CD4-positive, alpha-beta T cell treated with Interleukin-6 at 100 ng/mL for 8 hours (primary cell): ENCODE measurements around the gene MIA.
A peak's percentile ranks its signal among the peaks of the same experiment; 100 is the strongest.
"Not testable (repeated sequence)": the region's sequence is repeated elsewhere in the genome, so short reads cannot be mapped to it uniquely, and the experiment has no call there.

ENCODE experiments used
- DNase-seq: peaks from one replicate; pipeline ENCODE4 v3.0.0-alpha.2; 2020; ENCODE audit warnings: mixed read lengths, low spot score

The MIA gene

DNA sequence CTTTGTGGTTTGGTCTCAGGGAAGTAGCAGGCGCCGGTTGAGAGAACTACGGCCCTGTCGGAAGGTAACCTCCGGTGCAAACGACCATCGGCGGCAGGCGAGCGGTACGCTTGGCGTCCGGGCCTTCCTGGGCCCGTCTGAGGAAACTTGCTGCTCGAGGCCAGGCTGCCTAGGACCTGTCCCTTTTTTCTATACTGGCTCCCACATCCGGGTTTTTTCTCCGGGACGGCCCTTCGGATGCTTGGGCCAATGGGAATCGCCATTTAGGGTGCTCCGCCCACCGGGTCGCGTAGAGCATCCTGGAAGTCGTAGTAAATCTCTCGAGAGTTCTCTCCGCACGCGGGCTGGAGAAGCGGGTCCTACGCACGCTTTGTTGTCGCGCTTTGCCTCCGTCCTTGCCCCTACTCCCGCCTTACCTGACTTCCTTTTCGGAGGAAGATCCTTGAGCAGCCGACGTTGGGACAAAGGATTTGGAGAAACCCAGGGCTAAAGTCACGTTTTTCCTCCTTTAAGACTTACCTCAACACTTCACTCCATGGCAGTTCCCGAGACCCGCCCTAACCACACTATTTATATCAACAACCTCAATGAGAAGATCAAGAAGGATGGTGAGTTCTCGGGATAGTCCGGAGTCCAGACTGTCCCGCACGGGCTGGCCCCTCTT lies 24.3 kb upstream of the MIA start, which contains the start of gene SNRPA:
Gene SNRPA, plus strand, starts transcription at position 330 of the 664 bp plus-strand sequence. Its CDS starts 206 bp downstream, at position 536.
- DNase-seq = peak; percentile 94

DNA sequence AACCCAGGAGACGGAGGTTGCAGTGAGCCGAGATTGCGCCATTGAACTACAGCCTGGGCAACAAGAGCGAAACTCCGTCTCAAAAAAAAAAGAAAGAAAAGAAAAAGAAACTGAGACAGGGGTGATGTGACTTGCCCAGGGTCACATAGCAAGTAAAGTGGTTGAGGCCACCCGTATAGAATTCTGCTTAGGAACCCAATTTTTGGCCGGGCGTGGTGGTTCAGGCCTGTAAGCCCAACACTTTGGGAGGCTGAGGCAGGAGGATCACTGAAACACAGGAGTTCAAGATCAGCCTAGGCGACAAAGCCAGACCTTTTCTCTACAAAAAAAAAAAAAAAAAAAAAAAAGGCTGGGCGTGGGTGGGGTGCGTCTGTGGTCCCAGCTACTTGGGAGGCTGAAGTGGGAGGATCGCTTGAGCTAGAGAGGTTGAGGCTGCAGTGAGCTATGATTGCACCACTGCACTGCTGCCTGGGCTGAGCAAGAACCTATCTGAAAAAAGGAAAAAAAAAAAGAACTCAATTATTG lies 23.0 kb upstream of the MIA start:
- no peak for DNase-seq

DNA sequence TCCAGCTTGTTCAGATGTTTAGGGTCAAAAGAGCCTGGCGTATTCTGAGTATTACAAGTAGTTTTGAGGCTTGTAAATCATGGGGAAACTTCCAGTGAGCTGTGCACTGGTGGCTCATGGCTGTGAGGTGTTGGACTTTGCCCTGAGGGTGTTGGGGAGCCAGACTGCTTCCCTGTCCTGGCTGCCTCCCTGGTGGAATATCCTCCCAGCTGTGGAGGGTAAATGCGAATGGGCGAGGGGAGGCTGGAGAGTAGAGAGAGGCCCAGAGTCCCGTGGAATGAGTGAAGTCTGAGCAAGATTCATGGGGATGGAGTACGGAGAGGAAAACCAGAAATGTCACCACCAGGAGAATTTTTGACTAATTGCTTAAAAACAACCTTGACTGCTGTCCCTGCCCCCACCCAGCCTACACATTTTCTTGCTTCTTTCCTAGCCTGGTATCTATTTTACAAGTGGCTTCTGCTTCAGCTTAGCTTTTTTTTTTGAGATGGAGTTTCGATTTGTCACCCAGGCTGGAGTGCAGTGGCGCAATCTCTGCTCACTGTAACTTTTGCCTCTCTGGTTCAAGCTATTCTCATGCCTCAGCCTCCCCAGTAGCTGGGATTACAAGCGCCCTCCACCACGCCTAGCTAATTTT lies 20.6 kb upstream of the MIA start:
- DNase-seq = no peak

DNA sequence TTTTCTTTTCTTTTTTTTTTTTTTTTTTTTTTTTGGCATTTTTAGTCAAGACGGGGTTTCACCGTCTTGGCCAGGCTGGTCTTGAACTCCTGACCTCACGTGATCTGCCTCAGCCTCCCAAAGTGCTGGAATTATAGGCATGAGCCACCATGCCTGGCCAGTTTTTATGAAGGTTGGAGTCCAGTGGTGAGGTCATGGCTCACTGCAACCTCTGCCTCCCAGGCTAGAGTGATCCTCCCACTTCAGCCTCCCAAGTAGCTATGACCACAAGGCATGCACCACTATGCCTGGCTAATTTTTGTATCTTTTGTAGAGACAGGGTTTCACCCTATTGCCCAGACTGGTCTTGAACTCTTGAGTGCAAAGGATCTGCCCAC lies 20.1 kb upstream of the MIA start:
- no peak for DNase-seq

DNA sequence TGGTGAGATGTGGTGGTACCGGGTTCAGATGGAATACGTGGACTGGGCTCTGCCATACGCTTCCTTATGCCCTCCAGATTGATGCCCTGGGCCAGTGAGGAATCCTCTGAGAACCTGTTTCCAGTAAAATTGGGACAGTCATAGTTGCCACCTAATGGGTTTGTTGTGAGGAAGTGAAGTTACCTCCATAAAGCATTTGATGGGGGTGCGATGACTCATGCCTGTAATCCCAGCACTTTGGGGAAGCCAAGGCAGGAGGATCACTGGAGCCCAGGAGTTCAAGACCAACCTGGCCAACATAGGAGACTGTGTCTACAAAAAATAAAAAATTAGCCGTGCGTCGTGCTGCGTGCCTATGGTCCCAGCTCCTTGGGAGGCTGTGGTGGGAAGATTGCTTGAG lies 19.5 kb upstream of the MIA start:
- DNase-seq = no peak

DNA sequence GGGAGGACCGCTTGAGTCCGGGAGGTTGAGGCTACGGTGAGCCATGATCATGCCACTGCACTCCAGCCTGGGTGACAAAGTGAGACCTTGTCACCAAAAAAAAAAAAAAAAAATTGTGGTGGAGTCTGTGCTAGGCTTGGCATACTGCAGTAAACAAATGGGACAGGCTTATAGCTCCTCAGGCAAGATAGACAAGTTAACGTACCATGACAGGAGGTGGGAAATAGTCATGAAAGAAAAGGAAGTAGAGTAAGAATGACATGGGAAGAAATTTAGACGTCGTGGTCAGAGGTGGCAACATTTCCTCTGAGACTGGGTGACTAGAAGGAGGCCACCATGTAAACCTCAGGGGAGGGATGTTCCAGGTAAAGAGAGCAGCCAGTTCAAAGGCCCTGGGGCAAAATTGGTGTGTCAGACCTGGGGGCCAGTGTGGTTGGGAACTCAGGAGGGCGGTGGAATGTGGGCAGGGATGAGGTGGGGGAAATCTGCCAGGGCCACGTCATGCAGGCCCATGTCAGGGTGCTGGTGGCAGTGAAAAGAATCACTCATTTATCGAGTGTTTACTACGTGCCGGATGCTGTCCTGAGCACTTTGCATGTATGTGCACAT lies 18.7 kb upstream of the MIA start:
- DNase-seq = no peak

DNA sequence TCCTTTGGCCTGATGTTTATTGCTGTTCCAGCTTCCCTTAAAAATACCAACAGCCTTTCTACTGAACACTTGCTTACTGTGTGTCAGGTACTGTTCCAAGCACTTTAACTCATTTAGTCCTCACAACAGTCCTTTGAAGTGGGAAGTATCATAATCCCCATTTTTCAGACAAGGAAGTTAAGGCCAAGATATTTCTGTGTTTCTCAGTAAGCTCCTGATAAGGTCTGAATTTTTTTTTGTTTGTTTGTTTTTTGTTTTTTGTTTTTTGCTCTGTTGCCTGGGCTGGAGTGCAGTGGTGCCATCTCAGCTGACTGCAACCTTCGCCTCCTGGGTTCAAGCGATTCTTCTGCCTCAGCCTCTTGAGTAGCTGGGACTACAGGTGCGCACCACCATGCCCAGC lies 16.8 kb upstream of the MIA start:
- no peak for DNase-seq

DNA sequence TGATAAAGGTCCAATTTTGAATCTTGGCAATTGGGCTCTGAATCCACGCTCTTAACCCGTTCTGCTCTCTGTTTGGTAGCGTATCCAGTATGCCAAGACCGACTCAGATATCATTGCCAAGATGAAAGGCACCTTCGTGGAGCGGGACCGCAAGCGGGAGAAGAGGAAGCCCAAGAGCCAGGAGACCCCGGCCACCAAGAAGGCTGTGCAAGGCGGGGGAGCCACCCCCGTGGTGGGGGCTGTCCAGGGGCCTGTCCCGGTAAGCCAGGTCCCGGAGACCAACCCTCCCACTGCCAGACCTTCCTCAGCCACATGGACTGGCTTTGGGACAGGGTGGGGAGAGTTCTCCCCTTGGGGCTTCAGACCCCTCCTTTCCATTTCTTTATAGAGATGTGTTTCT lies 16.0 kb upstream of the MIA start:
- DNase-seq = no peak

DNA sequence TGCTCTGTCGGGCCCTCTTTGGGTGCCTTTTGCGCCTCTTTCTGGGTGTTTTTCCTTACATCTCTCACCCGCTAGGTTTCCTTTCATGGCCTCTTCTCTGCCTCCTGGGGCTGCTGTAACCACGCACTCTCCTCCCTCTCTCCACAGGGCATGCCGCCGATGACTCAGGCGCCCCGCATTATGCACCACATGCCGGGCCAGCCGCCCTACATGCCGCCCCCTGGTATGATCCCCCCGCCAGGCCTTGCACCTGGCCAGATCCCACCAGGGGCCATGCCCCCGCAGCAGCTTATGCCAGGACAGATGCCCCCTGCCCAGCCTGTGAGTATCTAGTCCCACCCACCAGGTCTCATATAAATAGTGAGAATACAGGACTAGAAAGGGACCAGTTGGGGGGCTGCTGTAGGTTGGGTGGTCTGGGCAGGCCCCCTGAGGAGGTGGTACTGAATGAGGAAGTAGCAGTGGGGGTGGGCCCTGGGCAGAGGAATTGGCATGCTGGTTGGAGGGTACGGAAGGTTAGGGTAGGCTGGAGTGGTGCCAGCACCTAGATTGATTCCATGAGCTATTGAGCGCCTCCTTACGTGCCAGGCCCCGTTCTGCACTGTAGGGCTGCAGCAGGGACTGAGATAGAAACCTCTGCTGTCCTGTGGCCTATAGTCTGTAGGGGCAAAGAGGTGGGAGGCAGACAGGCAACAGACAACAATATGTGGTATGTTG lies 12.4 kb upstream of the MIA start:
- DNase-seq = no peak

DNA sequence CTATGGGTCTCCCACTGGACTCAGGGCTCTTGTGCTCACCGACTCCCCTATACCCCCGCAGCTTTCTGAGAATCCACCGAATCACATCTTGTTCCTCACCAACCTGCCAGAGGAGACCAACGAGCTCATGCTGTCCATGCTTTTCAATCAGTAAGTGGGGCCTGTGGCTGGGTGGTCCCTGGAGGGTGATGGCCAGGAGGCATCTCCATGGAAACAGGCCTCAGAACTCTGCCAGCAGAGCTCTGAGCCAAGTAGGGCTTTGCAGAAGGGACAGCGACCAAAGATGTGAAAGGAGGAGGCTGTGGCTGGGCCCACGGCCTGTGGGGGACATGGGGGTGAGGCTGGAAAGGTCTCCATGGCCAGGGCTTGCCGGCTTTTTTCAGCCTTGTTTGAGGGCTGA lies 11.8 kb upstream of the MIA start:
- no peak for DNase-seq

DNA sequence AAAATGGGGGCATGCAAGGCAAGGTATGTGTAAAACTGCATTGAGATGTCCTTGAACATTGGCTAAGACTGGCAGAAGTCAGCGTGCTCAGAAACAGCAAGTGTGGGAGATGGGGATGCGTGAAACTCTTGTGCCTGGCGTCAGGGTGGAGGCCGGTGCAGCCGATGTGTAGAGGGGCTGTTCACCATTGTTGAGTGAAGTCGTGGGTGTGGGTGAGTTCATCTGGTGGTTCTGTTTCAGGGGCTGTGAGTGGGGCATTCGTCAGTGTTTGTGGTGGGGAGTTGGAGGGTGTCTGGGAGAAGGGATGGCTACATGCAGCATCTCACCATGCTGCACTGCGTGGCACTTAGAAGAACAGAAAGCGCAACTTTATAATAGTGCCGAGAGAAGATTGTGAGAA lies 11.4 kb upstream of the MIA start:
- DNase-seq = no peak

DNA sequence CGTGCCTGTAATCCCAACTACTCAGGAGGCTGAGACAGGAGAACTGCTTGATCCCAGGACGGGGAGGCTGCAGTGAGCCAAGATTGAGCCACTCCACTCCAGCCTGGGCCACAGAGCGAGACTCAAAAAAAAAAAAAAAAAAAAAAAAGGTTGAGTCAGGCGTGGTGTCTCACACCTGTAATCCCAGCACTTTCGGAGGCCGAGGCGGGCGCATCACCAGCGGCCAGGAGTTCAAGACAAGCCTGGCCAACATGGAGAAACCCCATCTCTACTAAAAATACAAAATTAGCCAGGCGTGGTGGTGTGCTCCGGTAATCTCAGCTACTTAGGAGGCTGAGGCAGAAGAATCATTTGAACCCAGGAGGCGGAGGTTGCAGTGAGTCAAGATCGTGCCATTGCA lies 8.9 kb upstream of the MIA start:
- not testable (repeated sequence) for DNase-seq

DNA sequence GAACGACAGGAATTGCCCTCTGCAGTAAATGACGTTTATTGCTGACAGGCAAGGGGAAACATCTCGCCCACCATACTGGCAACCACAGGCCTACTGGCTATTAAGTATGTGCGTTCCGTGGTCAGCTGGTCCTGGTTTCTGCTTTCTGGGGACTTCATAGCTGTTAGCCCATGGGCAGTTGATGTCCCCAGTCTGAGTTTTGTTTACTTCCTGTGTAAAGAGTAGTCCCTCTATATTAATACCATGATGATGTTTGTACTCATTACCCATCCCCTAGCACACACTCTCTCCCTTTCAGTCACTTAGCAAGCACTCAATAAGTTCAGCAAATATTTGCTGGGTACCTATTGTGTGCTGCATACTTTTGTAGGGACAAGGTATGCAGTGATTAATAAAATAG lies 6.5 kb upstream of the MIA start:
- DNase-seq = no peak

DNA sequence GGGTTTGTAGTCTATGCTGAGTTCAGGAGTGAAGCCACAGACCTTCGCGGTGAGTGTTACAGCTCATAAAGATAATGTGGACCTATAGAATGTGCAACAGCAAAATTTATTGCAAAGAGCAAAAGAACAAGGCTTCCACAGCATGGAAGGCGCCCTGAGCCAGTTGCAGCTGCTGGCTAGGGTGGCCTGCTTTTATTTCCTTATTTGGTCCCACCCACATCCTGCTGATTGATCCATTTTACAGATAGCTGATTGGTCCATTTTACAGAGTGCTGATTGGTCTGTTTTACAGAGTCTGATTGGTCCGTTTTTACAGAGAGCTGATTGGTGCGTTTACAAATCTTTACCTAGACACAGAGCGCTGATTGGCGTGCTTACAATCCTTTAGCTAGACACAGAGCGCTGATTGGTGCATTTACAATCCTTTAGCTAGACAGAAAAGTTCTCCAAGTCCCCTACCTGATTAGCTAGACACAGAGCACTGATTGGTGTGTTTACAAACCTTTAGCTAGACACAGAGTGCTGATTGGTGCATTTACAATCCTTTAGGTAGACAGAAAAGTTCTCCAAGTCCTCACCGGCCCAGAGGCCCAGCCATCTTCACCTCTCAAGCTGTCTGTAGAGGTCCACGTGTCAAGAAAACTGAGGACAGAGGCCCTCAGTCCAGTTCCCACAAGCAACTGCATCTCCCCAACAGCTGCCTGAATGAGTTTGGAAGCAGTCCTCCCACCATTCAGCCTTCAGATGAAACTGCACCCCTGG lies 4.0 kb upstream of the MIA start:
- DNase-seq = peak; percentile 12

DNA sequence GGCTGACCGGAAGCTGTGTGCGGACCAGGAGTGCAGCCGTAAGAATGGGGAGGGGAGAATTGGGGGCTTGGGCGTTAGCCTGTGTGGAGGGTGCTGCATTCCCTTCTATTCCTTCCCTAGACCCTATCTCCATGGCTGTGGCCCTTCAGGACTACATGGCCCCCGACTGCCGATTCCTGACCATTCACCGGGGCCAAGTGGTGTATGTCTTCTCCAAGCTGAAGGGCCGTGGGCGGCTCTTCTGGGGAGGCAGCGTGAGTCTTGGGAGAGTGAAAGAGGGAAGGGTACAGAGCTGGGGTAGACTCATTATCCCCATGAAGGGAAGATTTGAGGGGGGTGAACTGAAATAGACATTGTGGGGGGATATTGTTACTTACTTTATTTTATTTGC lies 306 bp downstream of the MIA start:
- no peak for DNase-seq

DNA sequence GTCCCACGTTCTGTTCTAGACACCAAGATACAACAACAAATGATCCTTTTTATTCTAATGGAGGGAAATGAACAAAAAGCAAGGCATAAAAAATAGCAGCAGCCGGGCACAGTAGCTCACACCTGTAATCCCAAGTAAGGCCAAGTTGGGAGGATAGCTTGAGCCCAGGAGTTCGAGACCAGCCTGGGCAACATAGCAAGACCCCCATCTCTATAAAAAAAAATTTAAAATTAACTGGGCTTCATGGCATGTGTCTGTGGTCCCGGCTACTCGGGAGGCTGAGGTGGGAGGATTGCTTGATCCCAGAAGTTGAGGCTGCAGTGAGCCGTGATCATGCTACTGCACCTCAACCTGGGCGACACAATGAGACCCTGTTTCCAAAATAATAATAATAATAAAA lies 1.0 kb downstream of the MIA start:
- no peak for DNase-seq

DNA sequence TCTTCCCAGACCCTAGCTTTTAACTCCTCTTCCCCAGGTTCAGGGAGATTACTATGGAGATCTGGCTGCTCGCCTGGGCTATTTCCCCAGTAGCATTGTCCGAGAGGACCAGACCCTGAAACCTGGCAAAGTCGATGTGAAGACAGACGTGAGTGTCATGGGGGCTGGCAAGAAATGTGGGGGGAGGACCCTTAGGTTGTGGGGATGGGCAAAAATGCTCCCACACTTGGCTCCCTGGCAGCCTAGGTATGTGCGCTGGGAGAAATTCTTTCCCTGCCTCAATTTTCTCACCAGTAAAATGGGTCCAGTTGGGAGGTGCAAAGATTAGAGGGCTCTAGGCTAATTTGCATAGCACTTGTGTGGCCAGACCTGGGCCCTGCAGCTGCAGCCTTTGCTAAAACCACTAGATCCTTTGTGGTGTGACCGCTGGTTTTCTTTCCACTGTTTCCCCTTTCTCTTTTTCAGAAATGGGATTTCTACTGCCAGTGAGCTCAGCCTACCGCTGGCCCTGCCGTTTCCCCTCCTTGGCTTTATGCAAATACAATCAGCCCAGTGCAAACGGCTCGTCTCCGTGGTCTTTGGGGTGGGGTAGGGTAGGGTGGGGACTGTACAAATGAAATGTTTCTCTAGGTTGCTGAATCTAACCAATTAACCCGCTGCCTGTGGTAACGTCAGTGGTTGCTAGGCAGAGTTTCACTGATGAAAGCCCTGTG lies 1.8 kb downstream of the MIA start:
- peak; percentile 92 for DNase-seq

DNA sequence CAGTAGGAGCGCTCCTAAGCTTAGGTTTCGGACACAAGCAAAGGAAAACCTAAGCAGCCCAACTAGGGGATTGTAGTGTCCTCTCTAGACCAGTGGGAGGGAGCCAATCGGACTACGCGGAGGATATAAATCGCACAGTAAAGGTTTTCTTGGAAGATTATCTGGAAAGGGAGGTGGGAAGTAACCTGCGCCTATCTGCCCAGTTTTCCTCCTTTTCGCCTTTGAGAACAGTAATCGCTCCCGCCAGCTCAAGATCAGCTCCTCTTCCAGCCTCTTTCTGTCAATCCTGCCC lies 2.3 kb downstream of the MIA start:
- DNase-seq = no peak

DNA sequence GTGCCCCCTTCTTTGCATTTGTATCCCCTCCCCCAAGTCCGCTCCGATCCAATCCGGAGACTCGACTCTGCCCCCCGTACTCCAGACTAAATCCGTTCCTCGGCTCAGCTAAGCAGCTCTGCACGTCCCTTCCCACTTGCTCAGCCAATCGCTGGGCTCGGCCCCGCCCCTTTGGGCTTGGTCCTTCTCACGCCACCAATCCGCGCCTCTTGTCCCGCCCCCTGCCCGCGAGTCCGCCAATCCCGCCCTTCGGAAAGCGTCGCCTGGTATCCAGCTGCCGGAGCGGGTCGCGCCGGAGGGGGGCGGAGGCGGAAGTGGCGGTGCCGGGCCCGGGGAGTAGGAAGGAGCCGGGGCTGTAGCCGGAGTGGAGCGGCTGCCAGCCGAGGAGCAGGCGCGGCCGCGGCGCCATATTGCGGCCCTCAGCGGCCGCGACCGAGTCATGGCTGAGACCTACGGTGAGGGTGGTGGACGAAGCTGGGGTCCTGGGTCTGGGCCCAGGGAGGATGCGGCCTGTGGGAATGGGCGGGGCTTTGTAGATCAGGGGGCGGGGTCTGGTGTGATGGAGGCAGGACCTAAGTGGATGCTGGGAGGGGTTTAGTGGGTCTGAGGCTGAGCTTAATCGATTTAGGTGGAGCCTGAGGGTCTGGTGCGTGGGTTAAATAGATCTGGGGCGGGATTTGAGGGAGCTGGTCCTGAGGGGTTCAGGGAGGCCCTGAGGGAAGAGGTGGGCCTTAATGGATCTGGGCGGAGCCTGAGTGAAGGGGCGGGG lies 2.8 kb downstream of the MIA start, which contains the start of gene RAB4B:
Gene RAB4B, plus strand, starts transcription at position 311 of the 769 bp plus-strand sequence. Its CDS starts 129 bp downstream, at position 440.
- DNase-seq = peak; percentile 100

DNA sequence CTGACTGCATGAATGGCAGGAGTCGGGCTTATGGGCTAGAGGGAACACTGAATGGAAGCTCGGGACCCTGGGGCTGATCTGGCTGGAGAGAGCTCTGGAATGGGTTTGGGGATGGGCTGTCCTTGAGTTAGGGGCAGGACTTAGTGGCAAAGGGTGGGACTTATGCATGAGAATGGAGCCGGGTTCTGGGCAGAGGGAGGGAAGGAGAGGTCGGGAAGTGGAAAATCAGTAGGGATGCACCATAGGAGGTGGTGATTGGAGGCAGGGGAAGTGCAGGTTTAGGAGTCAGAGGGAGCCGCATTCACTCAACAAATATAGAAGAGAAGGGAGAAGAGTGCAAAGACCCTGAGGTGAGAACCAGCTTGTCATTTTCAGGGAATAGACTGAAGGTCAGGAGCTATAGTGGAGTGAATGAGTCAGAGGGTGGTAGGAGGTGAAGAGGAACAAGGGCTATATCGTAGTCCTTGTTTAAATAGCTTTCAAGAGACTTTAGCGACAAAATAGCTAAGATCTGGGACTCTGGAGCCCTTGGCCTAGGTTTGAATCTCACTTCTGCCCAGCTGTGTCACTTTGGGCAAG lies 3.5 kb downstream of the MIA start:
- DNase-seq = no peak
